NB4 (cell line): ENCODE measurements around the gene GTPBP2.

Experiments
- CTCF ChIP-seq: IDR thresholded peaks from one replicate; pipeline ENCODE4 v1.5.1; 2012; ENCODE audit warnings: low read depth, low read length
- MAX ChIP-seq: IDR thresholded peaks from 2 replicates; pipeline ENCODE4 v1.6.1; 2011; ENCODE audit warnings: low read depth, low read length
- MYC ChIP-seq: IDR thresholded peaks from 2 replicates; pipeline ENCODE4 v1.6.1; 2011; ENCODE audit warnings: low read depth, low read length
- POLR2A ChIP-seq: IDR thresholded peaks from 2 replicates; pipeline ENCODE4 v1.6.1; 2011; ENCODE audit warnings: mild to moderate bottlenecking; ENCODE audit not compliant: insufficient read length; ENCODE audit errors: extremely low read depth

- TF ChIP-seq CTCF (no peak), POLR2A (peak; percentile 5), MAX (peak; percentile 42; the same call in 1 of the 2 replicates), MYC (no peak)
Measured at GRCh38 chr6:43628393-43629103, 516 bp downstream of the GTPBP2 start.
